GM21381 (cell line): Measurements from ENCODE around the gene AFF3.
A peak's percentile ranks its signal among the peaks of the same experiment; 100 is the strongest.

Experiments
- ATAC-seq: cut with Tn5 transposase; IDR thresholded peaks from one replicate; pipeline ENCODE4 v1.9.1; 2021; ENCODE audit warnings: mild to moderate bottlenecking, moderate library complexity; ENCODE audit not compliant: unreplicated experiment

The AFF3 gene

DNA sequence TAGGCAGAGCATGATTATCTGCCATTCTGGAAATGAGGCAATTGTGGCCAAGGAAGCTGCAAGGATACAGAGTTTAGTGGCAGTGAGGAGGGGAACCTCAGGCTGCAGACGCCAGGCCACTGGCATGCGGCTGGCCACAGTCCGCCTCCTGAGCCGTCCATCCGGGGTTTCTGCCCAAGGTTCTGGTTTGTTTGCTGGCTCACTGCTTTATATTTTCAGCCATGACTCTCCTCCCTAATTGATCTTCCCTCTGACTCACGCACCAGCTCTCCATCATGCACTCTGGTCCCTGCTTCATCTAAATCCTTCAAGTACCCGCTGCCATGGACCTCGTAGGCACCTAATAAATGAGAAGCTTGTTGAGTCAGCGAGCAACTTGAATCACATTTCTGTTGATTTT lies 544.8 kb downstream of the AFF3 start:
- ATAC-seq = no peak

DNA sequence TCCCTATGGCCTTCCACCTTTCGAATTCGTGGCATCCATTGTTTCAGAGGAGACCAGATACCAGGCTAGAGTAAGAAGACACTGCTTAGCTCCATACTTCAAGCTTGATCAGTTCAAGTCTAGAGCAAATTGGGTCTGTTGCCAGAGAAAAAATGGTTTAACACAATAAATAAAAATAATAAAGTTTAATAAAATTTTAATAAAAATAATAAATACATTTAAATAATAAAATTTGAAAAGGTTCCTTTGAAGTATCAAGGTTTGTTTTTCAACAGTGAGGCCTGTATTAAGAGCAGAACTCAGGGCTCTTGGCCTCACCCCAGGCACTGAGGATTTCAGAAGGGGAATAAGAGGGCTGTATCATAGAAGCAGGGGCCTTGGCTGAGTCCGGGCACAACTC lies 547.0 kb downstream of the AFF3 start:
- no peak for ATAC-seq

DNA sequence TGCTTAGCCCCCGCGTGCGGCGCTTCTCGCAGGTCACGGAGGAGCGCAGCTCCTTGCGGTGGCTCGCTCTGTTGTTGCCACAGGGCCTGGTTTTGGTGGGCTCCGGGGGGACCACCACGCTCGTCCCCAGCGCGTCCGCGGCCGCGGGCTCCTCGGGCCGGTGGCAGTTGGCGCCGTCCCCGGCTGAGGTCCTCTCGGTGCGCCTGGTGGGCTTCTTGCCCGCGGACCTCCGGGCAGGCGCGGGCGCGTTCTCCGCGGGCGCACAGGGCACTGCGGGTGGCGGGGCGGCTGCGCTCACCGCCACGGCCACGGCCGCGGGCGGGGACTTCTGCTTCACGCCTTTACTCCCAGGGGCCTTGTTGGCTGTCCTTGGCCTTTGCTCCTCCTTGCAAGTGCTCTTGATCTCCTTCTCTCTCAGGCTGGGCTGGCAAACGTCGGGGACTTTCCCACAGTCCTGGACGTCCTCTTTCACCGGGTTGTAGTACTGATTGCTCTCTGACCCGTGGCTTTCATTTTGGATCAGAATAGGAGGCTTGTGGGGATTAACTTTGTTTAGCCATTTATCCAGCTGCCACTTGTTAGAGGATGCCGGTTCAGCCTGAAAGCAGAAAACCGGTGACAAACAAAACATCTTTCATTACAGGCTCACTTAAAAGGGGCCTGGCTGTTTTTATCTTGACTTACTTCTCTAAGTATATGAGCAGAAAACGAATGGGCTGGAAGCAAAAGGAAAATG lies 548.5 kb downstream of the AFF3 start:
- ATAC-seq = no peak

- ATAC-seq = no peak
Measured at GRCh38 chr2:99576775-99577174, 565.6 kb downstream of the AFF3 start.

DNA sequence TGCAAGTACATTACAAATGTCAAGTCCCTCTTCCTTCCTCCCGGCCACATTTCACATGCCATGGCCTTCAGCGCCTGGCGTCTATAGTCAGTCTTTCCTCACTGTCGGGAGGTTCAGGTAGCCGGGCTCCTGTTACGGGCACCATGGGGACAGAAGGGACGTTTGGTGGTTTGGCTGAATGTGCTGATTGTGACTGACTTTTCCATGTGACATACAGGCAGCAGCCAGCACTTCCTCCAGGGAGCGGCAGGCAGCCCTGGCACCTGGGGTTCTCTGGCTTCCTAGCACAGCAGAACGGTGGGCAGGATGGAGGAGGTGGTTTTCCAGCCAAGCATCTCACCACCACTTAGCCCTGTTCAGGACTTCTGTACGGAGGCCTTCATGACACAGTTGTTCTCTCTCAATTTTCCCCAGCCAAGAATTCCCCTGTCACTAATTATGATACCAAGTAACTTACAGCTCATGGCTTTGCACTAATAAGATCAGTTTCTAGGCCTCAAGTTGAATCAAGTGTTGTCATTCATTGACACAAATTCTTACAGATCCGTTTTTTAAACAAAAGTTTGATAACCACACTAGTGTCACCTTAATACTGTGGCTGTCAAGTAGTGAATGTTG lies 568.6 kb downstream of the AFF3 start:
- no peak for ATAC-seq

DNA sequence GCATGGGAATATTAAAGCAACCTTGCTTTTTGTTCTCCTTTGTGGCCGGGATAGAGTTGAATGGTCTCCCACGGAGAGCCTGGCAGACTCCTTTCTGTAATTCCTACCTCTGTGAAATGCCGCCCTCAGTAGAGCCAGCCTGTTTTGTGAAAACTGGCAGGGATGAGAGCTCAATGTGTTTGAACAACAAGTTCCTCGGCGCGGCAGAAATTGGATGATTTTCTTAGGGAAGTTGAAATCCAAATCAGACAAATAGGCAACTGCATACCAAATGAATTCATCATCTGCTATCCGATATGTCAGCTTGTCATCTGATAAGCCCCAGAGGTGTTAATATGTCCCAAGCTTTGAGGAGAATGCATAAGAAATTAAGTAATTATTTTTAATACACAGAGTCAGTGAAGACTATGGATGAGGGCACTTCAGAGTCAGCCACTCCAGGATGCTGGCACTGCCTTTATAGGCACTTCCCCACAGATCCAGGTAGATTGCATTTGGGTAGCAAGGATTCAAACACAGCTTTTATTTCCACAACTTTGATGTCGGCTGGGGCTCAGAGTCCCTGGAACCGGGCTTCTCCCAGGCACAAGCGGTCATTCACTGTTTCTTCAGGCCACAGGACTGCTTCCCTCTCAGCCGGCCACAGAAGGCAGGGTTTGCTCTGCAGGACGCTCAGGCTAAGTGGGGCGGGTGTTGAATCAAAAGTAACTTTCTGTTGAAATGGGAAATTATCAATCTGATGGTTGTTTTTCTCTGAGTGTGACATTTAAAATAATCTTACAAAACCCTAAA lies 569.8 kb downstream of the AFF3 start:
- ATAC-seq = no peak

DNA sequence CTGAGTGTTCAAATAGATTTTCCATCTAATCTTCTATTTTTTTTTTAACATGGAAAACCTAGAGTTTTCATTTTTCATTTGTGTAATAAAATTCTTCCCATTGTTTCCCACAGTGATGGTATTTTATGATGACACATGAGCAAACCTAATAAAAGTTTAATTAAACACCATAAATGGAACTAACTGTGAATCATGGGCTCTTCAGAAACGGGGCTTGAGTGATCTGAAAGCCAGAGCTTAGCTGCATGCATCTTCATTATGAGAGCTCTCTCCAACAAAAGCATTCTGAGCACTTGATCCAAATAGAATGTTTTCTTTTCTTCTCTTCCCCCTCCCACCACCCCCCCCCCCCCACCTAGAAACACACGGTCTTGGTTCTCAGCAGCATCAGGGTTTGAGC lies 570.4 kb downstream of the AFF3 start:
- ATAC-seq = no peak

- no peak for ATAC-seq
Measured at GRCh38 chr2:99571533-99571932, 570.9 kb downstream of the AFF3 start.

- no peak for ATAC-seq
Measured at GRCh38 chr2:99571021-99571420, 571.4 kb downstream of the AFF3 start.

DNA sequence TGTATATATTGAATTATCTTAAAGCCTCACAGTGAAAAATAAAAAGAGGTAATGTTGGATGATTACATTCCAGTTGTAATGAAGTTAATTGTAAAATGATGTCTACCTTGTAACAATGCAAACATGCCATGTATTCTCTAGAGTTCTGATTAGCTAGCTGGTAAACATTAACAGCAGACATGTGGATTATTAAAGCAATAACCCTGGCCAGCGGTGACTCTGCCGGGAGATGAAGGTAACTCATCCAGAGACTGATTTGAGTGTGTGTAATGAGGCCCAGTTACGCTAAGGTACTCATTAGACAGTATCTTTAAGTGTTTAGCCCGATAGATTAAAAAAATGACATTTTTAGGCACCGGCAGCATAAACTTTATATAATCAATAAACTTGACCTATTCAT lies 573.0 kb downstream of the AFF3 start:
- ATAC-seq = no peak

- no peak for ATAC-seq
Measured at GRCh38 chr2:99565227-99565626, 577.2 kb downstream of the AFF3 start.

DNA sequence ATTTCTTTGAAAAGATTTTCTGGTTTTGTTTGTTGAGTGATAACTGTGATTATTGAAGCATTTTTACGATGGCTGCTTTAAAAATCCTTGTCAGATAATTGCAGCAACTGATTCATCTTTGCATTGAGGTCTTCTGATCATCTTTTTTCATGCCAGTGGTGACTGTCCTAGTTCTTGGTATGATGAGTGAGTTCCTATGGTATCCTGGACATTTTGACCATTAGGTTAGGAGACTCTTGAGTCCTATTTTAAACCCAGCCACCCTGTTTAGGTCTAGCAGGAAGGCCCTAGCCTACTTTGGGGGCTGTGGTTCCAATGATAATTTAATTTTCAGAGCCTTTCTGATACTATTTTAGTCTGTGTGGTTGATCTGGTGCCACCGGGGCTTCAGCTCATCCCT lies 579.9 kb downstream of the AFF3 start:
- no peak for ATAC-seq

DNA sequence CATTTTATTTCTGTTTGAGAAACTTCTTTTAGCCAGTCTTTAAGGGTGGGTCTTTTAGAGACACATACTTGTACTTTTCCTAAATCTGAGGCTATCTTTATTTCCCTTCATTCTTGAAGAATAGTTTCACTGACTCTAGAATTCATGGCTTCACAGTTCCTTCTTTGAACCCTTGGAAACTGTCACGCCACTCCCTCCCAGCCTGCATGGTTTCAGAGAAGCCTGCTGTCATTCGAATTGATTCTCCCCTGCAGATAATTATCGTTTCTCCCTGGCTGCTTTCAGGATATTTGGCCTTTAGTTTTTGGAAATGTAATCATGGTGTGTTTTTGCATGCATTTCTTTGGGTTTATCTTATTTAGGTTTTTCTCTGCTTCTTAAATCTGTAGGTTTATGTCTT lies 580.6 kb downstream of the AFF3 start:
- ATAC-seq = no peak

DNA sequence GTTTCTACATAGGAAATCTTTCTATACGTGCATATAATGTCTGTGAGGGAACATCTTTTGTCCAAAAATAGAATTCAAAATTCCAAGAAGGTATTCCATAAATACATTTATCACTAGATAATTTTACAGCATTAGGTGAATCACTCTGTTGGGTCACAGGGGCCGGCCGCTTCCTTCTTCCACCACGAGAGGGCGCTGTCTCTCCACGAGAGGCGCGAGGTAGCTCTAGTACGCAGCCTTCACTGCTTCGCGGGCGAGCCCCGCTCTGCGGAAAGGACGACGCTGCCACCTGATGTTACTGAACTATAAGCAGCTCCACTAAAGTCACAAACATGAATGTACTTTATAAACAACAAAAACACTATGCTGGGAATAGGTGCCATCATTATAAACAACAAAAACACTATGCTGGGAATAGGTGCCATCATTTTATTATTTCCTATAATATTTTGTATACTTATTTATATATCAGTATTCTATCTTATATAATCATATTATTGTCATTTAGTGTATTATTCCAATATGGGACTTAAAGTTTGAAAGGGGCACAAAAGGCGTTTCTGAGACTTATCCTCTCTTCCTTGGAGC lies 583.2 kb downstream of the AFF3 start:
- ATAC-seq = peak; percentile 81

- ATAC-seq = no peak
Measured at GRCh38 chr2:99555404-99555803, 587.0 kb downstream of the AFF3 start.

- no peak for ATAC-seq
Measured at GRCh38 chr2:99554871-99555270, 587.5 kb downstream of the AFF3 start.

DNA sequence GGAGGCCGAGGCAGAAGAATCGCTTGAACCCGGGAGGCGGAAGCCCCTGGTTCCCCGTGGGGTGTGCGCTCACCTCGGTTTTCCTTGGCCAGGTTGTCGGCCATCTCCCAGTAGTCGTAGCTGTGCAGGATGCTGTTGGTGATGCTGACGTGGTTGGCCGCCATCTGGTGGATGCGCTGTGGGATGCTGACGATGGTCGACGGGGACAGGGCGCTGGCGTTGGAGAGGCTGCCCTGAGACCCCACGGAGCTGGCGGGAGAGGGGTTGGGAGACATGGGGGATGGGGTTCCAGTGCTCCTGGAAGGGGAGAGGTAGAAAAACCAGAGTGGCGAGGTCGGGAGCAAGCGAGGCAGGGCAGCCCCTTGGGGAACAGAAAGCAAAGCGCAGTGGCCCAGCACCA lies 588.2 kb downstream of the AFF3 start:
- no peak for ATAC-seq

- ATAC-seq = no peak
Measured at GRCh38 chr2:99552529-99552928, 589.9 kb downstream of the AFF3 start.

DNA sequence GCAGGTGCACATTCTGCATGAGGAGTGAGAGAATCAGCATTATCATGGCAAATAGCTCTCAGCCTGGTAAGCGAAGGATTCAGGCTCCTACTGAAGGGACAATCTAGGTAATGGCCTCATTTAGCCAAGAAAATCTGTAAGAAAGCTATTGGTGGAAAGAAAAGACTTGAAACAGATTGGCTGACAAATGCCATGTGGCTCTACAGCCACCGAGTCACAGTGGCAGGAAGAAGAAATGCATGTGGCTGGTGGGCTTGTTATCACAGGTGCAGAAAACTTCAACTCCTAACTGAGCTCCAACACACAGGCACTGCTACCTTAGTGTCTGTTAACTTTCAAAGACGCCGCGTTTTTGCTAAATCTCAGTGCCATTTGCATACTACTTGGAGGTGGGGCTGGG lies 592.0 kb downstream of the AFF3 start:
- ATAC-seq = no peak

- ATAC-seq = no peak
Measured at GRCh38 chr2:99545604-99546003, 596.8 kb downstream of the AFF3 start.

GRCh38 chr2:99545066-99545465 lies 597.3 kb downstream of the AFF3 start:
- ATAC-seq = no peak

- no peak for ATAC-seq
Measured at GRCh38 chr2:99544608-99545007, 597.8 kb downstream of the AFF3 start.
